H1 (cell line): Measurements from ENCODE around the gene APLP1. TPM values are rescaled to one million over a fixed set of nuclear protein-coding genes. Genes with fewer than 3 reads are reported as not detected.

Experiments used
- CTCF ChIA-PET: fragments of 300-600 bp; sonication (Branson Sonifier 250); formaldehyde crosslinking; loops from one replicate; lab custom pipeline; 2021; ENCODE audit not compliant: partially characterized antibody; lab: Charles Lee
- POLR2A ChIA-PET: fragments of 300-600 bp; sonication (Branson Sonifier 250); formaldehyde crosslinking; loops from one replicate; lab custom pipeline; 2021; ENCODE audit warnings: inconsistent platforms; ENCODE audit not compliant: partially characterized antibody; lab: Charles Lee
- DNase-seq, 2 experiments: peaks; one replicate each; pipeline versions ENCODE4 v3.0.0 to v3.0.0-alpha.2; 2010 to 2022; ENCODE audit warnings: low spot score in 2 of 2, low read depth in 1 of 2, mixed read lengths in 1 of 2
- FAIRE-seq: peaks from 2 replicates; lab custom pipeline; 2011; peaks lifted over from hg19 to GRCh38; lab: Jason Lieb, UNC
- H2AFZ ChIP-seq: 2 replicates; pipeline ENCODE4 v1.8.1; 2012; ENCODE audit warnings: low read length, inconsistent platforms
- H2AK5ac ChIP-seq: 2 replicates; pipeline ENCODE4 v1.6.1; 2013; ENCODE audit warnings: low read depth, low read length
- H2BK120ac ChIP-seq: replicated peaks from 2 replicates; pipeline ENCODE3; 2013; ENCODE audit warnings: low read depth, low read length, inconsistent platforms
- H2BK12ac ChIP-seq: 2 replicates; pipeline ENCODE4 v1.6.1; 2013; ENCODE audit warnings: low read depth, low read length
- H2BK15ac ChIP-seq: 2 replicates; pipeline ENCODE4 v1.6.1; 2013; ENCODE audit warnings: low read length
- H2BK20ac ChIP-seq: 2 replicates; pipeline ENCODE4 v1.6.1; 2013; ENCODE audit warnings: low read length
- H2BK5ac ChIP-seq: 2 replicates; pipeline ENCODE4 v1.6.1; 2013; ENCODE audit warnings: low read depth, low read length
- H3K14ac ChIP-seq: 2 replicates; pipeline ENCODE4 v1.6.1; 2013; ENCODE audit warnings: inconsistent platforms; ENCODE audit not compliant: insufficient read length
- H3K18ac ChIP-seq: 2 replicates; pipeline ENCODE4 v1.6.1; 2013; ENCODE audit warnings: low read length; ENCODE audit errors: extremely low read depth
- H3K23ac ChIP-seq: 2 replicates; pipeline ENCODE4 v1.6.1; 2013; ENCODE audit warnings: inconsistent platforms; ENCODE audit not compliant: insufficient read length
- H3K23me2 ChIP-seq: 2 replicates; pipeline ENCODE4 v1.6.1; 2013; ENCODE audit warnings: low read depth, low read length
- H3K27ac ChIP-seq: 2 replicates; pipeline ENCODE4 v1.6.1; 2011; ENCODE audit warnings: low read depth, low read length, inconsistent platforms
- H3K27me3 ChIP-seq, 4 experiments: replicated peaks in 1 of 4; 1 replicate in 1 of 4; 2 replicates in 3 of 4; pipeline versions ENCODE4 v1.6.1 to v1.8.1; 2011 to 2013; ENCODE audit warnings: low read length in 3 of 4, mild to moderate bottlenecking in 3 of 4, inconsistent platforms in 2 of 4, mixed read lengths in 2 of 4, moderate library complexity in 1 of 4; ENCODE audit not compliant: control insufficient read depth in 3 of 4, insufficient read depth in 3 of 4; ENCODE audit errors: extremely low read depth in 1 of 4
- H3K36me3 ChIP-seq, 4 experiments: 2 replicates each; pipeline versions ENCODE4 v1.6.1 to v1.8.1; 2011 to 2013; ENCODE audit warnings: mild to moderate bottlenecking in 4 of 4, low read length in 3 of 4, moderate library complexity in 2 of 4, control low read depth in 1 of 4, inconsistent platforms in 1 of 4; ENCODE audit not compliant: insufficient read depth in 4 of 4, control insufficient read depth in 2 of 4
- H3K4ac ChIP-seq: replicated peaks from 2 replicates; pipeline ENCODE3; 2013; ENCODE audit warnings: low read length, low read depth, mixed read lengths, inconsistent platforms; ENCODE audit not compliant: insufficient read length
- H3K4me1 ChIP-seq, 4 experiments: replicated peaks in 1 of 4; 1 replicate in 1 of 4; 2 replicates in 3 of 4; pipeline versions ENCODE4 v1.6.1 to v1.8.1; 2011 to 2013; ENCODE audit warnings: low read length in 3 of 4, inconsistent platforms in 2 of 4, mixed read lengths in 1 of 4; ENCODE audit not compliant: insufficient read depth in 4 of 4, control insufficient read depth in 3 of 4
- H3K4me2 ChIP-seq, 2 experiments: 2 replicates each; pipeline versions ENCODE4 v1.6.1 to v1.8.1; 2011 to 2013; ENCODE audit warnings: low read depth in 2 of 2, low read length in 2 of 2, control low read depth in 1 of 2, inconsistent platforms in 1 of 2, mild to moderate bottlenecking in 1 of 2; ENCODE audit not compliant: insufficient read depth in 1 of 2
- H3K4me3 ChIP-seq, 4 experiments: fragments of 200-600, 300-600 bp in 1 of 4; sonication (generic), shearing (Covaris generic), sonication (Bioruptor Twin) in 1 of 4; 2 replicates each; pipeline versions ENCODE4 v1.5.1 to v1.8.1; 2011 to 2016; ENCODE audit warnings: low read length in 4 of 4, low read depth in 3 of 4, control low read depth in 2 of 4, inconsistent platforms in 2 of 4, mild to moderate bottlenecking in 2 of 4, mixed read lengths in 1 of 4, moderate library complexity in 1 of 4; ENCODE audit not compliant: insufficient read depth in 2 of 4; ENCODE audit errors: extremely low read depth in 1 of 4
- H3K56ac ChIP-seq: replicated peaks from 2 replicates; pipeline ENCODE3; 2013; ENCODE audit warnings: low read depth, mild to moderate bottlenecking, mixed read lengths, low read length, inconsistent platforms; ENCODE audit not compliant: insufficient read length
- H3K79me1 ChIP-seq: 2 replicates; pipeline ENCODE4 v1.6.1; 2013; ENCODE audit warnings: low read depth, low read length, control low read depth
- H3K79me2 ChIP-seq, 2 experiments: 2 replicates each; pipeline versions ENCODE4 v1.6.1 to v1.8.1; 2012 to 2013; ENCODE audit warnings: low read length in 2 of 2, mild to moderate bottlenecking in 2 of 2, inconsistent platforms in 1 of 2; ENCODE audit not compliant: insufficient read depth in 2 of 2, control insufficient read depth in 1 of 2
- H3K9ac ChIP-seq, 4 experiments: replicated peaks in 1 of 4; 1 replicate in 1 of 4; 2 replicates in 3 of 4; pipeline versions ENCODE4 v1.6.1 to v1.8.1; 2011 to 2013; ENCODE audit warnings: low read depth in 3 of 4, low read length in 3 of 4, control low read depth in 2 of 4, mild to moderate bottlenecking in 2 of 4, moderate library complexity in 2 of 4, inconsistent platforms in 1 of 4; ENCODE audit errors: extremely low read depth in 1 of 4
- H3K9me3 ChIP-seq, 2 experiments: 2 replicates each; pipeline versions ENCODE4 v1.6.1 to v1.8.1; 2012 to 2013; ENCODE audit warnings: mild to moderate bottlenecking in 2 of 2, moderate library complexity in 2 of 2, control low read depth in 1 of 2, inconsistent platforms in 1 of 2, low read depth in 1 of 2, low read length in 1 of 2, mixed read lengths in 1 of 2; ENCODE audit not compliant: insufficient read depth in 2 of 2
- H4K20me1 ChIP-seq, 2 experiments: replicated peaks in 1 of 2; 2 replicates each; pipeline versions ENCODE3 to v1.8.1; 2011 to 2013; ENCODE audit warnings: inconsistent platforms in 2 of 2, low read length in 2 of 2, mild to moderate bottlenecking in 1 of 2; ENCODE audit not compliant: insufficient read depth in 2 of 2, control insufficient read depth in 1 of 2
- H4K5ac ChIP-seq: 2 replicates; pipeline ENCODE4 v1.6.1; 2013; ENCODE audit warnings: low read length, low read depth, mixed read lengths, inconsistent platforms; ENCODE audit not compliant: insufficient read length
- H4K8ac ChIP-seq: 2 replicates; pipeline ENCODE4 v1.8.0; 2013; ENCODE audit warnings: mild to moderate bottlenecking, moderate library complexity, low read length, inconsistent platforms; ENCODE audit not compliant: insufficient read depth; ENCODE audit errors: extremely low read depth
- H4K91ac ChIP-seq: replicated peaks from 2 replicates; pipeline ENCODE3; 2013; ENCODE audit warnings: low read length, mixed read lengths, inconsistent platforms; ENCODE audit not compliant: insufficient read length
- BRCA1 ChIP-seq: IDR thresholded peaks from 2 replicates; pipeline ENCODE4 v1.6.1; 2012; ENCODE audit warnings: low read depth, low read length, improper control_type of control experiment
- WGBS, 2 experiments: shearing (Covaris generic) in 1 of 2; methylation state at CpG; one replicate each; pipeline versions ENCODE4 v1.1.6 to v1.1.7; 2013 to 2015; ENCODE audit warnings: low lambda C conversion rate in 2 of 2, mixed read lengths in 2 of 2, inconsistent platforms in 1 of 2, low coverage in 1 of 2, missing lambda C conversion rate in 1 of 2; ENCODE audit not compliant: insufficient replicate concordance in 2 of 2, insufficient coverage in 1 of 2, insufficient read length in 1 of 2; ENCODE audit errors: extremely low coverage in 1 of 2, missing lambda C conversion rate in 1 of 2; 5-methylcytosine and 5-hydroxymethylcytosine counted together
- polyA plus RNA-seq, 7 experiments: library from polyadenylated mRNA; depleted of rRNA in 3 of 7; stranded (reverse) in 5 of 7; unstranded in 2 of 7; fragments of >200 nt in 5 of 7; fragments of 200-250 nt in 2 of 7; gene quantifications; 1 replicate in 5 of 7; 2 replicates in 1 of 7; 4 replicates in 1 of 7; pipeline versions ENCODE4 v1.2.1 to v1.2.3, GENCODE V29; 2011 to 2013; ENCODE audit warnings: missing spikeins in 2 of 7, mixed read lengths in 2 of 7
- total RNA-seq: library from RNA; stranded (reverse); fragmentation: NEBNext Ultra II Directional; extraction: Animal tissue kit (Norgen Biotek cat#: 25700); gene quantifications from 2 replicates; pipeline ENCODE4 v1.2.1, GENCODE V29; 2021

APLP1 gene
- total and polyA plus RNA-seq, 2 of the 8 experiments (the other 6 are each of a cell fraction or from before 2014, with no cell fraction given): 19.9 to 22.0 TPM

DNA sequence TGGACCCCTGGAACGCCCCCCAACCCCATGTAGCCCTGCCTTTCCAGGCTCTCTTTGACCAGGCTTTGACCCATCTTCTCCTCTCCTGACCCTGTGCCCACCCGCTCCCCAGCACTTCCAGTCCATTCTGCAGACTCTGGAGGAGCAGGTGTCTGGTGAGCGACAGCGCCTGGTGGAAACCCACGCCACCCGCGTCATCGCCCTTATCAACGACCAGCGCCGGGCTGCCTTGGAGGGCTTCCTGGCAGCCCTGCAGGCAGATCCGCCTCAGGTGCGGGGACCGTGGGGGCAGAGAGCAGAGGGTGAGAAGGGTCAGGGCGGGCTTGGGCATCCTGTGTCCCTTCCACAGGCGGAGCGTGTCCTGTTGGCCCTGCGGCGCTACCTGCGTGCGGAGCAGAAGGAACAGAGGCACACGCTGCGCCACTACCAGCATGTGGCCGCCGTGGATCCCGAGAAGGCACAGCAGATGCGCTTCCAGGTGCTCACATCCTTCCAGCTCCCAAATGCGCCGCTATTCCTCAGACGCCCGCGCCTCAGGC, 6.1 kb downstream of the APLP1 start:
- Histone ChIP-seq H3K4ac (no peak overlapping the region), H3K79me1 (no peaks in the 10 kb centered on the region), H3K9me3 (no peaks in the 10 kb centered on the region), H3K56ac (no peak overlapping the region), H3K4me3 (no peak overlapping the region), H3K18ac (no peak overlapping the region), H3K14ac (no peak overlapping the region), H2BK15ac (no peak overlapping the region), H2BK20ac (no peak overlapping the region), H3K27ac (no peak overlapping the region), H3K4me2 (no peak overlapping the region), H2BK5ac (no peak overlapping the region), H3K4me1 (peaks cover 0 to 13% (median 4%) of the 10 kb centered on the region in 4 experiments; a peak in 3 of 7 replicates), H4K5ac (no peak overlapping the region), H3K27me3 (0 out of 7 replicates have a peak, but pooled peaks cover 0 to 5% (median 1%) of the 10 kb centered on the region in 4 experiments), H2AFZ (no peak overlapping the region), H2AK5ac (no peak overlapping the region), H2BK12ac (no peak overlapping the region), H4K91ac (no peak overlapping the region), H3K23me2 (no peaks in the 10 kb centered on the region; the same call in 1 of the 2 replicates), H3K79me2 (no peaks in the 10 kb centered on the region), H4K8ac (peak overlapping the region; percentile 63; the same call in 1 of the 2 replicates), H3K36me3 (no peaks in the 10 kb centered on the region; a peak in 1 of 8 replicates), H2BK120ac (no peak overlapping the region), H4K20me1 (no peaks in the 10 kb centered on the region), H3K23ac (no peak overlapping the region), H3K9ac (no peak overlapping the region)
- ChIA-PET POLR2A (no interaction called here), CTCF (no interaction called here)
- TF ChIP-seq BRCA1: no peak
- FAIRE-seq (no peak), DNase-seq (no peak)
- WGBS, 2 experiments: 93% methylated on average over 30 of the region's 32 CpGs; no CpG with 5 or more reads in 1 of the 2 experiments
